HAP-1 (cell line): Measurements from ENCODE around the gene DCLK1.
A peak's percentile ranks its signal among the peaks of the same experiment; 100 is the strongest.

Experiments used
- DNase-seq, 2 experiments: peaks; one replicate each; pipeline ENCODE4 v3.0.0-alpha.2; 2016 to 2020; ENCODE audit warnings: low spot score in 2 of 2
- H3K27me3 ChIP-seq: fragments of 250-450 bp; sonication (Bioruptor Pico); 2 replicates; pipeline ENCODE4 v1.5.1; 2020; ENCODE audit warnings: low read depth, mild to moderate bottlenecking, moderate library complexity
- H3K36me3 ChIP-seq: fragments of 250-450 bp; sonication (Bioruptor Pico); replicated peaks from 2 replicates; pipeline ENCODE4 v1.5.1; 2020; ENCODE audit warnings: mild to moderate bottlenecking
- H3K4me1 ChIP-seq: fragments of 250-450 bp; sonication (Bioruptor Pico); 2 replicates; pipeline ENCODE4 v1.5.1; 2020; ENCODE audit warnings: mild to moderate bottlenecking
- H3K4me3 ChIP-seq: fragments of 250-450 bp; sonication (Bioruptor Pico); 2 replicates; pipeline ENCODE4 v1.5.1; 2020; ENCODE audit warnings: mild to moderate bottlenecking, moderate library complexity
- H3K9me3 ChIP-seq: fragments of 250-450 bp; sonication (Bioruptor Pico); 2 replicates; pipeline ENCODE4 v1.5.1; 2020; ENCODE audit warnings: mild to moderate bottlenecking, moderate library complexity
- in situ Hi-C: fragments of 300-500 bp; cut with MboI; formaldehyde crosslinking; loops from 3 replicates; pipeline ENCODE4 v1.14.3; 2020; ENCODE audit warnings: low sequenced_read_pairs, inconsistent platforms, mixed read lengths

The DCLK1 gene

DNA sequence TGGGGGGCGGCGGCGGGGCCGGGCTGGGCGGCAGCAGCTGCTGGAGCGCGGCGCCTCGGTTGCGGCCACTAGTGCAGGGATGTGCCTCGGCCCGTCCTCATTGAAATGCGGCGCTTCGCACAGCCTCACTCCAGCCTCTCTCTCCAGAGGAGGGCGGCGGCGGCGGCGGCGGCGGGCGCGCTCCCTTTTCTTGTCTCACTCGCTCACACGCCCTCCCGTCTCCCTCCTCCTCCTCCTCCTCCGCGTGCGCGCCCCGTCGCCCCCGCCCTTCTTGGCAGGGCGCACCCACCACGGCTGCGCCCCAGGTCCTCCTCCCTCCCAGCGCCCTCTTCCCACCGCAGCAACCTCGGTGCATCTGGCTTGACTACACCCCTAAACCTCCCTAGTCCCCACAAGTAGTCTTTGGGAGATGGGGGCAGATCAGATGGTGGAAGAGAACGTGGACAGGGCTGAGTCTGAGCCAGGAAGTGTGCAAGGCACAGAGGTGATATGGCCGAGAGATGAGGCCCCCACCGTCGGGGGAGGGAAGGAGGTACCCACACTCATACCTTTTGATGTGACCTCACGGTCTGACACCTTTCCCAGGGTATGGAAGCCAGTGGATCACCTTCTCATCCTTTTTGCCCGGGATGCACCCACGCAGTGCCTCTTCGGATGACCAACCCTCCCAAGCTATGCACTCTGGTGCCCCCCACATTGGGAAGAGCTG, at the start of gene DCLK1:
Gene DCLK1, minus strand, starts transcription at position 161 of the 709 bp plus-strand sequence.
- H3K9me3 ChIP-seq: no peaks in the 10 kb centered on the region
- no peaks in the 10 kb centered on the region for H3K27me3 ChIP-seq
- in situ Hi-C loops: no loop called here
- peak within 1 kb of the TSS; percentile 48 for H3K4me3 ChIP-seq
- no peaks in the 10 kb centered on the region for H3K36me3 ChIP-seq
- peaks cover 7% of the 10 kb centered on the region for H3K4me1 ChIP-seq
- DNase-seq: peak; percentile 76 to 88

DNA sequence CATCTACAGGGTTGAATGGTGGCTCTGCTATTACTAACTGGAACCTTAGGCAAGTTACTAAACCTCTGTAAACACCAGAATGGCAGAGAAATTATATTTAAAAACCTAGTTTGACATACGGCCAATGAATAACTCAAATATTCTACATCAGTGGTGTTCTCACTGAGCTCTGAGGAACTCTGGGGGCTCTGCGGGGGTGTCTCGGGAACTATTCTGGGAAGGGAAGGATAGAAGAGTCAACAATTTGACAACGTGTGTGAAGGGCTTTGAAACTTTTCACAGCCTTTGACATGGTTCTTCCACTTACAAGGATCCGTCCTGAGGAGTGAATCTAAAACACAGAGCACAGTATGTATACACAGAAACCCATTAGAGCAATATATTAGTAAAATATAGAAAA, 44.4 kb upstream of the DCLK1 start:
- peaks cover 3% of the 10 kb centered on the region; the same call in 1 of the 2 replicates for H3K4me1 ChIP-seq
- in situ Hi-C loops: no loop called here
- H3K36me3 ChIP-seq: no peaks in the 10 kb centered on the region
- no peaks in the 10 kb centered on the region for H3K27me3 ChIP-seq
- DNase-seq: no peak
- H3K9me3 ChIP-seq: no peaks in the 10 kb centered on the region
- no peak overlapping the region for H3K4me3 ChIP-seq

DNA sequence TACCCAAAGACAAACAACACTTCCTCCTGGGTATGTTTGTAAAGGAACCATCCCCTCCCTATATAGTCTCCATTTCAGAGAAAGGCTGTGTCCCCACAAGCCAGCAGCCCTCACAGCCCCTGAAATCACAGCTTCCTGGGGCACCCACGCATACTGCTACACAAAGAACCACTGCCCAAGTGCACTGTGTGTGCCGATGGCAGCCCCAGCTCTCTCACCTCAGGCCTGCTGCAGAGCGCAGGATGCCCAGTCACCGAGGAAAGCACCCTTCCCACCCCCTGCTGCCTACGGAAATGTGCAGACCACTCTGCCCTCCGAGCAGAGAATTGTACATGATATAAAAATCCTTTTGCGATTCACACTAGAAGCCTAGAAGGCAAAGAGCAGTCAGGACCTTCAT, 43.7 kb upstream of the DCLK1 start:
- Histone ChIP-seq H3K4me3 (no peak overlapping the region), H3K9me3 (no peaks in the 10 kb centered on the region), H3K27me3 (no peaks in the 10 kb centered on the region), H3K36me3 (no peaks in the 10 kb centered on the region), H3K4me1 (peaks cover 3% of the 10 kb centered on the region; the same call in 1 of the 2 replicates)
- in situ Hi-C loops: no loop called here
- DNase-seq: no peak

DNA sequence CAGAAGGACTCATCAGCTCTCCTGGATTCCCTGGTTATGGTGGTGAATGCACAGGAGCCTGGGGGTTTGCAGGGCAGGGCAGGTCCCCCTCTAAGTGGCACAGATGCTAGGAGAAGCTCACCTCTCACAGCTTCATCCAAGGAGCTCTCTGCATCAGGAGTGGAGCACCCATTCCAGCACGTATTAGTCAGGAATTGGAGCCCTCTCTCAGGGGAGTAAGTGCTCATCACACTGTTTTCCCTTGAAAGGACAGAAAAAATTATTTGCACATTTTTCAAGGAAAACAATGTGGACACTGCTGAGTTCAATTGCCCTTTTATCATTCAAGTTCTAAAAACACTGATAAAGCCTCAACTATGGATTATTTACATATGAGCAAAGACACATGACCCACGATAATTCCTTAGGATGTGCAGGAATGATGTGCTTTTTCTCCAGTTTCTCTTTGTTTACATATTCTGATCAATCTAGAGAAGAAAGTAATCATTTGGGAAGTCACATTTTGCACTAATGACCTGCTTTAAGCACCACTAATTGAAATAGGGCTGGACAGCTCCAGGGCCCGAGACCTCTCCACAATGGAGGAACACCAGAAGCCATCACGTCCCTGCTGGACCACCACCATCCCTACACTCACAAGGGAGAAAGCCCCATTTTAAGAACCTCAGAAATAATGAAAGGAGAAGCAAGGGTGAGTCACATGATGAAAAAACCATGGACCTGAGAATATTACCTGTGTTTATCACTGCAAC, 42.6 kb upstream of the DCLK1 start:
- no peaks in the 10 kb centered on the region for H3K36me3 ChIP-seq
- H3K9me3 ChIP-seq: no peaks in the 10 kb centered on the region
- H3K4me1 ChIP-seq: peaks cover 3% of the 10 kb centered on the region; the same call in 1 of the 2 replicates
- no peak overlapping the region for H3K4me3 ChIP-seq
- in situ Hi-C loops: no loop called here
- DNase-seq: no peak
- H3K27me3 ChIP-seq: no peaks in the 10 kb centered on the region

DNA sequence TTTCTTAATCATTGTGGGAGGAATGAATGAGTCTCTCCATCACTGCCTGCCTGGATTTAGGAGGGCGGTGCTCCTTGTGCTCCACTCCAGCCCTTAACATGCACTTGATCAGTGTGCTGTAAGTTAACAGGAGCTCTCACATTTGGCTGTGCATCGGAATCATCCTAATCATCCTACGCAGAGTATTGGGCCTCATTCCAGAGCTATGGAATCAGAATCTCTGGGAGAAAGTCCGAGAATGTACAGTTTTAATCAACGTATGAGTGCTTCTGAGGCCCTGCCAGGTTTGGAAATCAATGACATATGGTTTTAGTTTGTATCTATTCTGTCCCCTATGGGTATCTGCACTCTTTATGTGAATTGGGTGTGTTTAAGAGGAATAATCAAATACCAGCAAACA, 34.9 kb upstream of the DCLK1 start:
- DNase-seq: no peak
- no peaks in the 10 kb centered on the region for H3K9me3 ChIP-seq
- in situ Hi-C loops: no loop called here

DNA sequence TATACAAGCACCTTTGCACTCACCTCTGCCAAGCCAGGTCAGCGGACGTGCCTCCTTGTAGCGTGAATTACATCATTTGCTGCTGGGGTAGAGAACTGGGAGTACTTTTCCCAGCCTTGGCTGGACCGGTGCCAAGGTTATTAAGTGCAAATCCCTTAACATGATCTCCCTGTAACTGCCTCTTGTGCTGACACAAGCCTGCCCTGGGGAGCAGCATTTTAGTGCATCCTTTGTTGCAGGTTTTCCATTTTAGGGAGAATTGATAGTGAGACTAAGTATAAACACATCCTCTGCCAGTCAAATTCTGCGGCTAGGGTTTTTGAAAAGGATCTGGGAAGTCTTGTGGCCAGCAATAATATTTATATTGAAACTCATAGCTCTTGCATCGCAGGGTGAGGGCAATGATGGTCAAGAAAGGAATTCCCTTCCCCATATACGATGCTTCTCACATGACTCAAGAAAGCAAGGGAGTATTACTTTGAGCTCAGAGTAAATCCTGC, 32.7 kb upstream of the DCLK1 start:
- DNase-seq: peak; percentile 94 to 97
- in situ Hi-C loops: no loop called here
- Histone ChIP-seq H3K36me3 (no peaks in the 10 kb centered on the region), H3K9me3 (no peaks in the 10 kb centered on the region), H3K4me3 (no peak overlapping the region), H3K27me3 (no peaks in the 10 kb centered on the region), H3K4me1 (peaks cover 29% of the 10 kb centered on the region)

More for the DNA sequence above, 34.9 kb upstream of the DCLK1 start:
- Histone ChIP-seq H3K36me3 (no peaks in the 10 kb centered on the region), H3K27me3 (no peaks in the 10 kb centered on the region), H3K4me3 (no peak overlapping the region), H3K4me1 (peaks cover 29% of the 10 kb centered on the region)

DNA sequence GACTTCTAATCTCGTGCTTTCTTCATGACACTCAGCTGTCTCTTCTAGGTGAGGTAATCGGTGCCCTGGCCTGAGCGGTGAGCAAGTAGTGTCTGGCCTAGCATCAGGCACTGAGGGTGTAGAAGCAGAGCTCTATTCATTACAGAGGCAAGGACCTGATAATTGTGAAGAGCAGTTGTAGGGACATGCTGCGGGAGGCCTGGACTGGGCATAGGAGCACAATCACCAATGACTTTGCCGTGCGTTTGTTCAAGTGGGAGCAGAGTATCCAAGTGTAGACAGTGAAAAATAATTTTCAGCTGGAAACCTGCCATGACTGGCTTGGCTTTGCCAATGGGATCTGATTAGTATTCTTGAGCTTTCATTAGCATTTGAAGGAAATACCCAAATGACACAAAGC, 32.1 kb upstream of the DCLK1 start:
- Histone ChIP-seq H3K9me3 (no peaks in the 10 kb centered on the region), H3K36me3 (no peaks in the 10 kb centered on the region), H3K27me3 (no peaks in the 10 kb centered on the region), H3K4me3 (no peak overlapping the region), H3K4me1 (peaks cover 29% of the 10 kb centered on the region)
- peak; percentile 54 to 69 for DNase-seq
- in situ Hi-C loops: no loop called here

DNA sequence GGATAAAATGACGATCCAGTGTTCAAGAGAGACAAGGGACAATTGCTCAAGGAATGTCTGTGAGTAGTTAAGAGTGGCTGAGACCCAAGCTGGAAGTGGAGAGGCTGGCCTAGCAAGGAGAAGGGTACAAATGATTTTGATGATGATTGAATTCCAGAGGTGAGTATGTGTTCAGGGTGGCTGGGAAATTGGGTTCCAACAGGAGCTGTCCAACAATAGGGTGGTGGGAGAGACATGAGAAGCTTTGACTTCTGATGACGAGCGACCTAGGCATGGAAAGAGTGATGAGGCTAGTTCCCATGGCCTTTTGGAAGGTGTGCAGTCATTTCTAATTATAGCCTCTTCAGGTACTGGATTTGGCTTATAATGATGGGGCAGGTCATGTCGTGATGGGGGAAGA, 29.1 kb upstream of the DCLK1 start:
- Histone ChIP-seq H3K36me3 (no peaks in the 10 kb centered on the region), H3K9me3 (no peaks in the 10 kb centered on the region), H3K4me3 (no peak overlapping the region), H3K27me3 (no peaks in the 10 kb centered on the region), H3K4me1 (peaks cover 29% of the 10 kb centered on the region)
- DNase-seq: no peak
- in situ Hi-C loops: no loop called here

DNA sequence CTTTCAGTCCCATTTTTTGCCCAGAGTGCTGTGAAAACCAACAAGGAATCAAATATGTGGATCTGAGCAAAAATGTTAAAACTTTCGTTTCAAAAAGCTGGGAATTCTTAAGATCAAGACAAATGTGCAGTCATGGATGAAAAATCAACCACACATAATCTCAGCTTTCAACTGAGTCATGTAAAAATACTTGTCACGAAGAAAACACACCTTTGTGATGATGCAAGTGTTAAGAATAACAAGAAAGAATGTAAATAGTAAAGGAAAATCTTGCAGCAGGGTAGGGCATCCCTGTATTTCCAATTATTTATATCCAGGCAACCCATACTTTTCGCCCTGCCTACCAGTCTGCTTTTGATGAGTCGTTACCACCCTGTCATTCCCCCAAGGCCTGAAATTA, 27.4 kb upstream of the DCLK1 start:
- in situ Hi-C loops: no loop called here
- H3K36me3 ChIP-seq: no peaks in the 10 kb centered on the region
- H3K27me3 ChIP-seq: no peaks in the 10 kb centered on the region
- H3K4me1 ChIP-seq: peaks cover 13% of the 10 kb centered on the region
- no peaks in the 10 kb centered on the region for H3K9me3 ChIP-seq
- DNase-seq: no peak
- H3K4me3 ChIP-seq: no peak overlapping the region

DNA sequence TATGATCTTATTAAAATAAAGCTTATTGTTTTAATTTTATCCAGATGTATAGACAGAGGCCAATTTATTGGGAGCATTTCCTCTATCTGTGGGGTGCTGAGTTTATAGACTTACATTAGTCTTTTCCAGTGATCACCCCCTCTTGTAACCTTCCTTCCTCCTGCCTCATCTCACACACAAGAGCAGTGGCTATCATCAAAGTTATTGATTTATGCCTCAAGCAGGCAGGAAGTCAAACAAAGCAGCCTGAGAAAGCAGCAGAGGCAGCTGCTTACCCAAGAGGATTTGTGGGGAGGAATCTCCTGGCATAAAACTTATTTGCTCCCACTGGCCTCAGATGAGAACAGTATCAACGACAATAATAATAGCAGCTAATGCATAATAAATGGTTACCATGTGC, 26.3 kb upstream of the DCLK1 start:
- in situ Hi-C loops: no loop called here
- no peak overlapping the region for H3K4me3 ChIP-seq
- H3K9me3 ChIP-seq: no peaks in the 10 kb centered on the region
- DNase-seq: no peak
- no peaks in the 10 kb centered on the region for H3K27me3 ChIP-seq
- H3K4me1 ChIP-seq: 0 out of 2 replicates have a peak, but pooled peaks cover 4% of the 10 kb centered on the region
- no peaks in the 10 kb centered on the region for H3K36me3 ChIP-seq

DNA sequence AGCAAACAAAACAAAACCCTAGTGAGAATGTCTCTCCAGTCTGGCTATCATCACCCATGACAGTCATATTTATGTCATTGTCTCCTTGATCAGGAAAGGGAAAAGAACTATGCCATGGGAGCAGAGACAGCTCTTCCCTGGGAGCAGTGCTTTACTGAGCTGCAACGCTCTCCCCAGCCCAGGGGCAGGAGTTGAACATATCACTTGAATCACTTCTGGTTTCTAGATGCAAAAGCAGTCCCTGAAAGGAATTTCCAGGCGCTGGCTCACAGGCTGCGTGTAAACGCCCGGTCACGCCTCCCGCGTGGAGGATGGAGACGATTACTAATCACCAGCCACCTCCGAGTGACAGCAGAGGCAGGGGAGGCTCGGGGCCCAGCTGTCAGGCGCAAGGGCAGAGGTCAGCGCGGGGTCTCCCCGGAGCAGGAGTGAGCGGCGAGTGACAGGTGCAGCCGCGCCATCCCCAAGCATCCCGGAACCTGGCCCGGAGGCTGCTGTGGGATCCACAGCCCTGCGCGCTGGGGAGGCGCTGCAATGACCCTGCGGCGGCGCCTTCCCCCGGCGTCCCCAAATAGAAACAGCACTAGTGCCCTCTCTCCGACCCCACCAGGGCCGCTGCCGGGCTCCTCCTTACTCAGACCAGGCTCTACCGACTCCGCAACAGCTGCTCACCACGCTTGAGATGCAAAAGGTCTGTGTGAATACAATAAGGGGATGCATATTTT, 23.5 kb upstream of the DCLK1 start:
- in situ Hi-C loops: no loop called here
- H3K4me3 ChIP-seq: no peak overlapping the region
- no peaks in the 10 kb centered on the region for H3K27me3 ChIP-seq
- H3K36me3 ChIP-seq: no peaks in the 10 kb centered on the region
- no peaks in the 10 kb centered on the region for H3K9me3 ChIP-seq
- no peak for DNase-seq
- no peaks in the 10 kb centered on the region for H3K4me1 ChIP-seq

DNA sequence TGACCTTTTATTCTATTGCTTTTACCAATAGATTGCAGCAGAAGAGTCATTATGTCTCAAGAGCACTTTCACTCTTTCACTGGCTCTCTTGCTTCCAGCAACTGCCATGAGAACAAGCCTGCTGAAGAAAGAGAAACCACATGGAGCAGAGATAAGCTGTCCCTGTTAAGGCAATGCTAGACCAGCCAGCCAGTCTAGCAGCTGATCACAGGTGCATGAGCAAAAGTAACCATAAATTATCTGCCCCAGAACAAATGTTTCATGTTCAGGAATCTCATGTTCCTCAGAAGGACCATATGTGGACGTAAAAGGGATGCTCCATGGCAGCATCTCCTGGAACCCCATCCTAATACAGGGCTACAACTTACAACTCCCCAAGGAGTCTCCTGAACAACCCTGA, 20.4 kb upstream of the DCLK1 start:
- H3K9me3 ChIP-seq: no peaks in the 10 kb centered on the region
- H3K36me3 ChIP-seq: no peaks in the 10 kb centered on the region
- in situ Hi-C loops: no loop called here
- DNase-seq: no peak
- no peak overlapping the region for H3K4me3 ChIP-seq
- H3K4me1 ChIP-seq: no peaks in the 10 kb centered on the region
- no peaks in the 10 kb centered on the region for H3K27me3 ChIP-seq

DNA sequence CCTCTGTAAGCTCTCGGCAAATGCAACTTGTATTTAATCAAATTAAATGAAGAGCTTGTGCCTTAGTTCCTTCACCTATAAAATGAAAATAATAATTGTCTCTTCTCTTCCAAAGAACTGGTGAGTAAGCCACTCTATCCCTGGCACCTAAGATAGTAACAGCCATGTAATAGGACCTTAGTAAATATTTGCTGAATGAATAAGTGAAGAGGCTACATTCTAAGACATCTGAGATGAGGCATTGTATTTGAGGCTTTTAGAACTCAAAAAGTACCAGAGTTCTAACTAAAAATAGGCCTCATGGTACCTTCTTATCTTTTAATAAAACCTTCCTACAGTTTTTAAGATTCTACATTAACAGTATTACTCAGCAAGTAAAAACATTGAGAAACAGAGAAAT, 17.3 kb upstream of the DCLK1 start:
- H3K4me3 ChIP-seq: no peak overlapping the region
- H3K9me3 ChIP-seq: no peaks in the 10 kb centered on the region
- in situ Hi-C loops: no loop called here
- H3K27me3 ChIP-seq: no peaks in the 10 kb centered on the region
- no peak for DNase-seq
- no peaks in the 10 kb centered on the region for H3K36me3 ChIP-seq
- no peaks in the 10 kb centered on the region for H3K4me1 ChIP-seq

DNA sequence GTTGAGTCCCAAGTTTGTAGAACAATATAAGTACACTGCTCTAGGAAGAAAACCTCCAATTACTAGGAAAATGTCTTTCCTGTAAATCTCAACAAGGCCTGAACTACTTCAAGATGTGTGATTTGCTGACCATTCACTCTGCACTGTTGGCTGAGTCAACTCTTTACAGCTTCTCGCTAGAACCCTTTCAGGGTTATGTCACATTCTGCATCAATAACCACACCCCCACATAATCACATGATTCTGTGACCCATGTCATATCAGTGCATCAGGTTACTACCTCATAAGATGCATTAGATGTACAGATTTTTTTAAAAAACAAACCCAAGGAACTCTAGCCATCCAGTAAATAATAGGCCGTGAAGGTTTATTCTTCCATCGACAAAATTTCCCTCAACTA, 16.1 kb upstream of the DCLK1 start:
- DNase-seq: no peak
- no peaks in the 10 kb centered on the region for H3K27me3 ChIP-seq
- no peaks in the 10 kb centered on the region for H3K9me3 ChIP-seq
- in situ Hi-C loops: no loop called here
- H3K4me1 ChIP-seq: no peaks in the 10 kb centered on the region
- no peak overlapping the region for H3K4me3 ChIP-seq
- no peaks in the 10 kb centered on the region for H3K36me3 ChIP-seq
